Ishikawa (cell line): ENCODE results near the gene MID1.

Source experiments
- CEBPB ChIP-seq: IDR thresholded peaks from 2 replicates; pipeline ENCODE4 v1.6.1; 2012
- EGR1 ChIP-seq: IDR thresholded peaks from 2 replicates; pipeline ENCODE4 v1.6.1; 2012
- EP300 ChIP-seq: IDR thresholded peaks from 2 replicates; pipeline ENCODE4 v1.6.1; 2012; ENCODE audit warnings: borderline replicate concordance
- FOXM1 ChIP-seq: IDR thresholded peaks from 2 replicates; pipeline ENCODE4 v1.6.1; 2012; ENCODE audit warnings: low read depth, borderline replicate concordance
- RAD21 ChIP-seq: IDR thresholded peaks from 2 replicates; pipeline ENCODE4 v1.6.1; 2012; ENCODE audit warnings: low read depth
- REST ChIP-seq: IDR thresholded peaks from 2 replicates; pipeline ENCODE4 v1.6.1; 2012; ENCODE audit warnings: low read depth, mild to moderate bottlenecking
- TAF1 ChIP-seq: IDR thresholded peaks from 2 replicates; pipeline ENCODE4 v1.6.1; 2012; ENCODE audit warnings: low read depth, mild to moderate bottlenecking
- TEAD4 ChIP-seq: IDR thresholded peaks from 2 replicates; pipeline ENCODE4 v1.6.1; 2012
- YY1 ChIP-seq: IDR thresholded peaks from 2 replicates; pipeline ENCODE4 v1.6.1; 2012; ENCODE audit warnings: low read depth
- ZBTB7A ChIP-seq: IDR thresholded peaks from 2 replicates; pipeline ENCODE4 v1.6.1; 2012; ENCODE audit warnings: low read depth
- TF ChIP-seq, protein P1 (sequence below): IDR thresholded peaks from 2 replicates; pipeline ENCODE4 v1.6.1; 2012

DNA sequence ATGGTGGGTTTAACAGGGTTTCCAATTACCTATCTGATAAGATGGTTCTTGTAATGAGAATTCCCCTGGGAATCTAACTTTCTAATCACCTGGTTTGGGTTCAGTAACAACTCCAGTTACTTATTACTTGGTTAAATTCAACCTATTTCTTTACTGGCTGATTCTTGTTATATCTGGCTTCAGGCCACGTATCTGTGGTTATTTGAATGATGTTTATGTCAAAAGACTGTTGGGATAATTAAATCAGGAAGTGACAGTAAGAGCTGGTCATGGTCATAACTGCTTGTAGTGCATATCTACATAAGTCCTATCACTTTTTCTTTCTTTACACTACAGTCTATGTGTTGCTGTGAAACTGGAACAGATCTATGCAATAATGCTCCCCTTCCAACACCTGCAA, 108.1 kb downstream of the MID1 start:
- no peak for TF ChIP-seq FOXM1
- TF ChIP-seq RAD21: no peak
- TF ChIP-seq YY1: no peak
- TF ChIP-seq TAF1: no peak
- no peak for TF ChIP-seq EP300
- no peak for TF ChIP-seq CEBPB
- no peak for TF ChIP-seq TEAD4
- TF ChIP-seq, protein P1, sequence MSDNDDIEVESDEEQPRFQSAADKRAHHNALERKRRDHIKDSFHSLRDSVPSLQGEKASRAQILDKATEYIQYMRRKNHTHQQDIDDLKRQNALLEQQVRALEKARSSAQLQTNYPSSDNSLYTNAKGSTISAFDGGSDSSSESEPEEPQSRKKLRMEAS: no peak
- TF ChIP-seq REST: no peak
- TF ChIP-seq ZBTB7A: no peak
- TF ChIP-seq EGR1: no peak
